Astrocyte (in vitro differentiated cells and primary cell): ENCODE measurements around the gene ASB6.

Experiments
- CTCF ChIP-seq: IDR thresholded peaks from 2 replicates; pipeline ENCODE4 v1.5.1; 2011; ENCODE audit warnings: low read depth, mild to moderate bottlenecking, inconsistent platforms, low read length, moderate library complexity; ENCODE audit not compliant: insufficient read depth
- EZH2 ChIP-seq: IDR thresholded peaks from 2 replicates; pipeline ENCODE4 v1.6.1; 2012; ENCODE audit warnings: mild to moderate bottlenecking, low read length, inconsistent platforms; ENCODE audit not compliant: insufficient read depth

- no peak for TF ChIP-seq EZH2
- no peak for TF ChIP-seq CTCF
Measured at GRCh38 chr9:129681924-129682323, 40.0 kb upstream of the ASB6 start.
